ENCODE data around the gene GPR32.

DNA sequence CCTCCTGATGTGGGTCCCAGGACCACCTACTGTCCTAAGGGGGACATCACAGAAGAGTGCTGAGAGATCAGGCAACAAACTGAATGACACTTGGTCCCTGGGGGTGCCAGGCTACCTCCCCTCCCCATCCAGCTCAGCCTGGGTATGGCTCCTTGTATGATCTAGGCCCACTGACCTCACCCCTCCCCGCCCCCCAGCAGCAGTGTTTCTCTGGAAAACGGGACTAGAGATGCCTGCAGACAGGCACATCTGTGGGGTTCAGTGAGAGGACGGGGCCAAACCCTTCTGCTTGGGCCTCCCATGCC is 29.2 kb downstream of the GPR32 start:
- TF ChIP-seq, protein P1, sequence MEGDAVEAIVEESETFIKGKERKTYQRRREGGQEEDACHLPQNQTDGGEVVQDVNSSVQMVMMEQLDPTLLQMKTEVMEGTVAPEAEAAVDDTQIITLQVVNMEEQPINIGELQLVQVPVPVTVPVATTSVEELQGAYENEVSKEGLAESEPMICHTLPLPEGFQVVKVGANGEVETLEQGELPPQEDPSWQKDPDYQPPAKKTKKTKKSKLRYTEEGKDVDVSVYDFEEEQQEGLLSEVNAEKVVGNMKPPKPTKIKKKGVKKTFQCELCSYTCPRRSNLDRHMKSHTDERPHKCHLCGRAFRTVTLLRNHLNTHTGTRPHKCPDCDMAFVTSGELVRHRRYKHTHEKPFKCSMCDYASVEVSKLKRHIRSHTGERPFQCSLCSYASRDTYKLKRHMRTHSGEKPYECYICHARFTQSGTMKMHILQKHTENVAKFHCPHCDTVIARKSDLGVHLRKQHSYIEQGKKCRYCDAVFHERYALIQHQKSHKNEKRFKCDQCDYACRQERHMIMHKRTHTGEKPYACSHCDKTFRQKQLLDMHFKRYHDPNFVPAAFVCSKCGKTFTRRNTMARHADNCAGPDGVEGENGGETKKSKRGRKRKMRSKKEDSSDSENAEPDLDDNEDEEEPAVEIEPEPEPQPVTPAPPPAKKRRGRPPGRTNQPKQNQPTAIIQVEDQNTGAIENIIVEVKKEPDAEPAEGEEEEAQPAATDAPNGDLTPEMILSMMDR (IDR thresholded peaks at IDR 0.05 in 8 of 11, conservative IDR thresholded peaks at IDR 0.05 in 3 of 11) = no peak
- TF ChIP-seq POLR2A (IDR thresholded peaks at IDR 0.05) (no peak), POLR2AphosphoS5 (IDR thresholded peaks at IDR 0.05) (no peak)

All from spleen (tissue), 7 donors.